Fibroblast of lung (primary cell): ENCODE data around the gene HMGA1. TPM values are rescaled to one million over a fixed set of nuclear protein-coding genes. Genes with fewer than 3 reads are reported as not detected.

Experiments used
- DNase-seq, 2 donors: peaks; one replicate each; pipeline versions ENCODE4 v3.0.0 to v3.0.0-alpha.2; 2010; ENCODE audit warnings: low read depth in 2 of 2
- H2AFZ ChIP-seq: 2 replicates; pipeline ENCODE4 v1.5.1; 2012; ENCODE audit warnings: low read length, control low read depth, inconsistent platforms
- H3K27ac ChIP-seq: 2 replicates; pipeline ENCODE4 v1.5.1; 2011; ENCODE audit warnings: low read length, control low read depth; ENCODE audit not compliant: insufficient read depth
- H3K27me3 ChIP-seq: 2 replicates; pipeline ENCODE4 v1.5.1; 2011; ENCODE audit warnings: mild to moderate bottlenecking, low read length; ENCODE audit not compliant: control insufficient read depth, insufficient read depth
- H3K36me3 ChIP-seq: 2 replicates; pipeline ENCODE4 v1.5.1; 2011; ENCODE audit warnings: low read length; ENCODE audit not compliant: control insufficient read depth, insufficient read depth
- H3K4me1 ChIP-seq: 2 replicates; pipeline ENCODE4 v1.5.1; 2011; ENCODE audit warnings: low read length; ENCODE audit not compliant: control insufficient read depth, insufficient read depth; ENCODE audit errors: extremely low read depth
- H3K4me2 ChIP-seq: 2 replicates; pipeline ENCODE4 v1.5.1; 2011; ENCODE audit warnings: low read length, control low read depth; ENCODE audit not compliant: insufficient read depth; ENCODE audit errors: extremely low read depth
- H3K4me3 ChIP-seq, 4 experiments: fragments of 200-600 bp in 1 of 4; sonication (generic) in 1 of 4; replicated peaks in 1 of 4; 2 replicates each; pipeline ENCODE4 v1.5.1; 2011 to 2016; ENCODE audit warnings: low read length in 4 of 4, low read depth in 3 of 4, mild to moderate bottlenecking in 3 of 4, control low read depth in 2 of 4, inconsistent platforms in 1 of 4, mixed read lengths in 1 of 4; ENCODE audit not compliant: insufficient read depth in 1 of 4; ENCODE audit errors: control extremely low read depth in 1 of 4
- H3K79me2 ChIP-seq: 2 replicates; pipeline ENCODE4 v1.5.1; 2012; ENCODE audit warnings: mild to moderate bottlenecking, low read length, inconsistent platforms; ENCODE audit not compliant: control insufficient read depth, insufficient read depth
- H3K9ac ChIP-seq: 2 replicates; pipeline ENCODE4 v1.5.1; 2011; ENCODE audit warnings: mild to moderate bottlenecking, low read length, control low read depth; ENCODE audit not compliant: insufficient read depth
- H3K9me3 ChIP-seq: 2 replicates; pipeline ENCODE4 v1.5.1; 2012; ENCODE audit warnings: low read depth, low read length; ENCODE audit not compliant: control insufficient read depth, insufficient read depth
- H4K20me1 ChIP-seq: 2 replicates; pipeline ENCODE4 v1.5.1; 2011; ENCODE audit warnings: low read length; ENCODE audit not compliant: control insufficient read depth, insufficient read depth; ENCODE audit errors: extremely low read depth
- CTCF ChIP-seq, 2 donors: IDR thresholded peaks in 1 of 2; conservative IDR thresholded peaks in 1 of 2; 1 replicate in 1 of 2; 2 replicates in 1 of 2; pipeline ENCODE4 v1.5.1; 2011 to 2012; ENCODE audit warnings: low read length in 2 of 2, control low read depth in 1 of 2, inconsistent platforms in 1 of 2, low read depth in 1 of 2, mild to moderate bottlenecking in 1 of 2
- EZH2 ChIP-seq: IDR thresholded peaks from 2 replicates; pipeline ENCODE4 v1.5.1; 2012; ENCODE audit warnings: low read length, control low read depth, mild to moderate bottlenecking; ENCODE audit errors: missing control alignments
- polyA plus RNA-seq, 2 donors: library from polyadenylated mRNA; depleted of rRNA in 1 of 2; stranded (reverse) in 1 of 2; unstranded in 1 of 2; fragments of >200 nt; gene quantifications; 2 replicates each; pipeline ENCODE4 v1.2.1, GENCODE V29; 2011 to 2012; ENCODE audit warnings: missing spikeins in 1 of 2
- total RNA-seq: library from RNA; depleted of rRNA; stranded (reverse); fragments of >200 nt; gene quantifications from 2 replicates; pipeline ENCODE4 v1.2.1, GENCODE V29; 2014

HMGA1 gene
- total and polyA plus RNA-seq, 2 donors (not counting 1 experiment from before 2014, with no cell fraction given), result 29.6 to 121 TPM

GRCh38 chr6:34273242-34273805 is 36.7 kb downstream of the HMGA1 start:
- no peak overlapping the region for H3K4me2 ChIP-seq

GRCh38 chr6:34274129-34274528 is 37.5 kb downstream of the HMGA1 start:
- no peak overlapping the region for H3K27ac ChIP-seq
- no peak overlapping the region for H2AFZ ChIP-seq

More at GRCh38 chr6:34273242-34273805, 36.7 kb downstream of the HMGA1 start:
- peak; percentile 11 to 27 for DNase-seq
- TF ChIP-seq CTCF (conservative IDR thresholded peaks at IDR 0.05 in 1 of 2, IDR thresholded peaks at IDR 0.05 in 1 of 2; ENCODE audit: low read depth in 1 of 2, low read length in 2 of 2) (no peak), EZH2 (no peak)
- H3K9ac ChIP-seq, result no peak overlapping the region
- H3K4me1 ChIP-seq, result no peaks in the 10 kb centered on the region
- no peaks in the 10 kb centered on the region for H3K79me2 ChIP-seq
- H3K27me3 ChIP-seq, result no peaks in the 10 kb centered on the region
- no peaks in the 10 kb centered on the region for H4K20me1 ChIP-seq
- no peak overlapping the region for H2AFZ ChIP-seq
- no peak overlapping the region for H3K27ac ChIP-seq
- H3K4me3 ChIP-seq, result no peak overlapping the region
- no peaks in the 10 kb centered on the region for H3K9me3 ChIP-seq
- no peaks in the 10 kb centered on the region for H3K36me3 ChIP-seq

GRCh38 chr6:34275128-34275804 is 38.6 kb downstream of the HMGA1 start:
- no peaks in the 10 kb centered on the region for H4K20me1 ChIP-seq
- no peak for TF ChIP-seq EZH2
- no peak for TF ChIP-seq CTCF (conservative IDR thresholded peaks at IDR 0.05 in 1 of 2, IDR thresholded peaks at IDR 0.05 in 1 of 2; ENCODE audit: low read depth in 1 of 2, low read length in 2 of 2)
- H3K9ac ChIP-seq, result no peak overlapping the region
- H3K4me1 ChIP-seq, result no peaks in the 10 kb centered on the region
- no peak overlapping the region for H3K4me2 ChIP-seq
- H3K9me3 ChIP-seq, result no peaks in the 10 kb centered on the region
- H3K36me3 ChIP-seq, result no peaks in the 10 kb centered on the region
- no peak overlapping the region for H3K4me3 ChIP-seq
- H3K27ac ChIP-seq, result no peak overlapping the region
- no peak overlapping the region for H2AFZ ChIP-seq
- H3K79me2 ChIP-seq, result no peaks in the 10 kb centered on the region
- no peak for DNase-seq
- no peaks in the 10 kb centered on the region for H3K27me3 ChIP-seq

More at GRCh38 chr6:34274129-34274528, 37.5 kb downstream of the HMGA1 start:
- H3K9me3 ChIP-seq, result no peaks in the 10 kb centered on the region
- DNase-seq, result no peak
- H3K4me3 ChIP-seq, result no peak overlapping the region
- no peaks in the 10 kb centered on the region for H3K27me3 ChIP-seq
- no peak overlapping the region for H3K9ac ChIP-seq
- no peak for TF ChIP-seq CTCF (conservative IDR thresholded peaks at IDR 0.05 in 1 of 2, IDR thresholded peaks at IDR 0.05 in 1 of 2; ENCODE audit: low read depth in 1 of 2, low read length in 2 of 2)
- TF ChIP-seq EZH2, result no peak
- no peaks in the 10 kb centered on the region for H3K79me2 ChIP-seq
- no peak overlapping the region for H3K4me2 ChIP-seq
- H4K20me1 ChIP-seq, result no peaks in the 10 kb centered on the region
- no peaks in the 10 kb centered on the region for H3K4me1 ChIP-seq
- H3K36me3 ChIP-seq, result no peaks in the 10 kb centered on the region
